ENCODE data around the gene DNHD1.

Gene DNHD1

GRCh38 chr11:6542727-6543126 lies 45.6 kb downstream of the DNHD1 start:
- TF ChIP-seq CTCF (IDR thresholded peaks at IDR 0.05; ENCODE audit: control insufficient read depth, extremely low read depth, insufficient read depth), result no peak
- no peak for DNase-seq (ENCODE audit: low read depth)
- H3K4me3 ChIP-seq (ENCODE audit: low read depth, low read length), result no peak overlapping the region

- TF ChIP-seq CTCF (IDR thresholded peaks at IDR 0.05; ENCODE audit: control insufficient read depth, extremely low read depth, insufficient read depth), result no peak
- no peak overlapping the region for H3K4me3 ChIP-seq (ENCODE audit: low read depth, low read length)
- no peak for DNase-seq (ENCODE audit: low read depth)
Observed at GRCh38 chr11:6544921-6545850, 48.1 kb downstream of the DNHD1 start.

GRCh38 chr11:6545917-6546605 lies 49.0 kb downstream of the DNHD1 start:
- no peak for DNase-seq (ENCODE audit: low read depth)
- TF ChIP-seq CTCF (IDR thresholded peaks at IDR 0.05; ENCODE audit: control insufficient read depth, extremely low read depth, insufficient read depth), result no peak

GRCh38 chr11:6546735-6547134 lies 49.7 kb downstream of the DNHD1 start:
- no peak for DNase-seq (ENCODE audit: low read depth)
- TF ChIP-seq CTCF (IDR thresholded peaks at IDR 0.05; ENCODE audit: control insufficient read depth, extremely low read depth, insufficient read depth), result no peak
- H3K4me3 ChIP-seq (ENCODE audit: low read depth, low read length), result no peak overlapping the region

More at GRCh38 chr11:6545917-6546605, 49.0 kb downstream of the DNHD1 start:
- no peak overlapping the region for H3K4me3 ChIP-seq (ENCODE audit: low read depth, low read length)

GRCh38 chr11:6547177-6547576 lies 50.1 kb downstream of the DNHD1 start:
- no peak overlapping the region for H3K4me3 ChIP-seq (ENCODE audit: low read depth, low read length)
- no peak for DNase-seq (ENCODE audit: low read depth)
- no peak for TF ChIP-seq CTCF (IDR thresholded peaks at IDR 0.05; ENCODE audit: control insufficient read depth, extremely low read depth, insufficient read depth)

- DNase-seq (ENCODE audit: low read depth), result no peak
- no peak overlapping the region for H3K4me3 ChIP-seq (ENCODE audit: low read depth, low read length)
- no peak for TF ChIP-seq CTCF (IDR thresholded peaks at IDR 0.05; ENCODE audit: control insufficient read depth, extremely low read depth, insufficient read depth)
Observed at GRCh38 chr11:6548121-6548520, 51.0 kb downstream of the DNHD1 start.
